Left ventricle myocardium superior (tissue), 1 donor: ENCODE measurements around the gene DNAAF8. TPM values are rescaled to one million over a fixed set of nuclear protein-coding genes. Genes with fewer than 3 reads are reported as not detected.

Source experiments
- ATAC-seq: fragments of 200-7000 bp; cut with Tn5 transposase; one replicate; pipeline ENCODE4 v1.9.1; 2020; ENCODE audit warnings: mild to moderate bottlenecking, moderate library complexity
- DNase-seq: peaks from one replicate; pipeline ENCODE4 v3.0.0-alpha.2; 2020
- intact Hi-C: fragments of 100-400 bp; cut with micrococcal nuclease; formaldehyde crosslinking; loops from one replicate; pipeline ENCODE4 v1.11.0; 2022
- long read RNA-seq: library from polyadenylated mRNA; unstranded; transcript quantifications from one replicate; pipeline ENCODE4 v2.0.0, GENCODE V29; 2021
- total RNA-seq: library from RNA; stranded (reverse); fragmentation: NEBNext Ultra II Directional; extraction: Animal tissue kit (Norgen Biotek cat#: 25700); gene quantifications from one replicate; pipeline ENCODE4 v1.2.1, GENCODE V29; 2021
- donor health status: DM: no; HTN: yes; CAD: no; lungs with severe emphysema.

Gene DNAAF8
- 0.30 TPM for total RNA-seq
- long read RNA-seq = 0 reads

DNA sequence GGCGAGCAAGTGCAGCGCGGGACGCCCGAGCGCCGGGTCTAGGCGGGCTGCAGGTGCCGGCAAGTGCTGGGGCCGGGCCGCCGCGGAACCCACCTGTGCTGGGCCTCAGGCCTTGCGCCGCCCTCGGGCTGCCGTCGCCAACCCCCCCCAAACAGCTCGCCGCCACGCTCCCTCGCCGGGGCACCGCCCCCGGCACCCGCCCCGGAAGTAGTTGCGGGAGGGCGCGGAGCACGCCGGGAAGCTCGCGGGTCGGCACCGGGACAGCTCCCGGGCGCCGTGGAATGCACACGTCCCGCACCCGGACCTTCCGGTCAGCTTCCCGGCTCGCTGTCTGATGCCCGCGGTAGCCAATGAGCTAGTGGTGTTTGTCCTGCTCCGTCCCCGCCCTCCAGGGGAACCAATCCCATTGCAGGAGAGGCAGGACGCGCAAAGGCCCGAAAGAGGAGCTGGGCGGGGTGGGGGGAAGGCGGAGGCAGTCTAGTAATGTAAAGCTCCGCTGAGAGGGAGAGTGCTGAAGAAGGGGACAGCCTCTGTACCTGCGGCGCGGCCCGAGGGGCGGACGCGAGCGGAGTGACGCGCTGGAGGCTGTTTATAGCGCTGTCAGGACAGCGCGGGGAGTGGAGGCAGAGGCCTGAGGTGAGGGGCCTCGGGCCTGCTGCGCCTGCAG, at the start of gene DNAAF8, which contains the start of gene ANKS3:
DNAAF8 (plus strand) TSS at position 475 of the 667 bp plus-strand sequence. CDS start 1,978 bp downstream, outside the sequence.
ANKS3 (minus strand) TSS at position 209 of the 667 bp plus-strand sequence. CDS start 4,122 bp downstream, outside the sequence.
- peak; percentile 98 for ATAC-seq
- intact Hi-C loops = no loop called here
- DNase-seq = peak; percentile 97

DNA sequence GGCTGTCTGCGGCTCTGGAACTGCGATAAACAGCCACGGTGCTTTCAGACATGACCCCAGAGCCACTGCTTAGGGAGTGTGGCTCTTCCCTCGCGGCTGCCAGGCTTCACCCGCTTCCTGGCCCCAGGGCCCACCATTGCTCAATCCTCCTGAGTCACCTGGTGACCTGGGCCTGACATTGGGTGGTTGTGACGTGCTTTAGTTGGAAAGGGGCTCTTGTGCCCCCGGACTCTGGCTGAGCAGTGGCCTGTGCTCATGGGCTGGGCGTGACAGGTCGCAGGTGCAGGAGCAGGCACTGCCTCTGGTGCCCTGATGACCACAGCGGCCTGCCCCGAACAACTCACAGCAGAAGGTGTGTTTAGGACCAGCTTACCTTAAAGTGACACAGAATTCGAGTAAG, 49.6 kb upstream of the DNAAF8 start:
- intact Hi-C loops = no loop called here
- no peak for ATAC-seq
- peak; percentile 30 for DNase-seq

DNA sequence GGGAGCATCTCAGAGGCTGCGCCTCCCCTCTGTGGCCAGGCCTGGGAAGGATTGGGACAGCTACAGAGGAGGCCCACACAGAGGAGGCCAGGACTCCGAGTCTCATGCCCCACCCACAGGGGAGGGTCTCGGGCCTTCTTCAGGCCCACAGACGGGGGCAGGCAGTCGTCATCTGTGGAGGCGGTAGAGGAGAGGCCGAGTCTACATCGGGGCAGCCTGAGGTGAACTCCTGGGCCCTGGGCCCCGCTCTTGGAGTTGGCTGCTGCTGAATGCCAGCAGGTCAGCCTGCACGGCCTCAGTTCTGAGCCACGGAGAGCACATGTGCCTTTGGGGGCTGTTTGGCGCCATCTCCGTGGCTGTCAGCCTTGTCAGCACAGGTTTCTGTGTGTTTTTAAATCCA, 49.0 kb upstream of the DNAAF8 start:
- ATAC-seq = no peak
- peak; percentile 34 for DNase-seq
- intact Hi-C loops = no loop called here

DNA sequence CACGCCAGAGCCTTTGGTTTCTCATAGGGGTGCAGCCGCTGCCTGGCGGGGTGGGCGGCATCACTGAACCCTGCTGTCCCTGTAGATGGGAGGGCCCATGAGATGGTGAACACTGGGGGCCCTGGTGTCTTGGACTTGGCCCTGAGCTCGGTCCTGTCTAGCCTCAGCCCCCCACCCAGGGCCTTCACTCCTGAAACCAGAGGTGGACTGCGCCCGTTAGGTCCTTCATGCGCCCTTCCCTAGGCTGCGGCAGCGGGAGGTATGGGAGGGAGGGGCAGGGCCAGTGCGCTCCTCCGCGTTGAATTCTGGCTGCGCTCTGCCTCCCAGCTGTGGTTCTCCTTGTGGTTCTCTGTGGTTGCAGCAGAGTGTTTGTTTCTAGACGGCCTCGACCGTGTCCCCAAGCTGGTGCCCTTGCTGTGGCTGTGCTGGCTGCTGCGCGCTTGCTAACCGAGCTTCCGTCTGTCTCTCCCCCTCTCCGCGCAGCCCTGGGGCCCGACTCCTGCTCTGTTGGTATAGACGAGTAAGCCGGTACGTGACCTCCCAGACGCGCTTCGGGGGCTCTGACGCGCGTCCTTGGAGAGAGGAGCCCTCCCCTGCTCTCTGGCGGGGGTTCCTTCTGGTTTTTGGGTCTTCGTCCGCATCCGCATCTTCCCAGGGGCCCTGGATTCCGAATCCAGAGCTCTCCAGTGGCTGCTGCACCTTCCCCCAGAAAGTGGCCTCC, 48.4 kb upstream of the DNAAF8 start:
- ATAC-seq (no peak), DNase-seq (peak; percentile 24)
- intact Hi-C loops = no loop called here

DNA sequence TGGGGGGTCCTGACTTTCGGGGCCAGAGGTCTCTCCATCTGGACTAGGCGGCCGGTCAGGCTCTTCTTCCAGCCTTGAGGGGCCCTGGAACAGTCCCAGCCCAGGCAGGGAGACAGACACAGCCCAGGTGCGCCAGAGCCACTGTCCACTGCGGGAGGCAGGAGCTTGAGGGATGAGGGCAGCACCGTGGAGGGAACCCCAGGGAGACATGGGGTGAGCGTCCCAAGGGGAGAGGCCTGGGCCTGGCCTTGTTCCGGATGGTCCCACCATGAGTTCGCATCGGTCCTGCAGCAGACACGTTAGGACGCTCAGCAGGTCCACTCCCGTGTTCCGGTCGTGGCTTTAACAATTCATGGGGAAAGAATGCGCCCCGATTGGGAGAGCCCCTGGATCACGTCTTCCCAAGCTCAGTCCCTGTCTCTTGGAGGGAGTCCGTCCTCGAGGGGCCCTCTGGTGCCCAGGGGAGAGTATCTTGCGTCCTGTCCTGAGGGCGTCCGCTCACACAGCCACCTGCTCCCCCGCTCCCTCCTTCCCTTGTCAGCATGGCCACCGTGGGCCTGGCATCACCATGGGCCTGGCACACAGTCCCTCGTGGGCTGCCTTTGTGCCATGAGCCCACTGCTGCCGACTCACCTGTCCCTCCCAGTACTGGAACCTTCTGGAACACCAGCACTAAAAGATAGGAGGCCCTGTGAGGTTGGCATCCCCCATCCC, 47.7 kb upstream of the DNAAF8 start:
- DNase-seq = no peak
- intact Hi-C loops = no loop called here
- no peak for ATAC-seq

DNA sequence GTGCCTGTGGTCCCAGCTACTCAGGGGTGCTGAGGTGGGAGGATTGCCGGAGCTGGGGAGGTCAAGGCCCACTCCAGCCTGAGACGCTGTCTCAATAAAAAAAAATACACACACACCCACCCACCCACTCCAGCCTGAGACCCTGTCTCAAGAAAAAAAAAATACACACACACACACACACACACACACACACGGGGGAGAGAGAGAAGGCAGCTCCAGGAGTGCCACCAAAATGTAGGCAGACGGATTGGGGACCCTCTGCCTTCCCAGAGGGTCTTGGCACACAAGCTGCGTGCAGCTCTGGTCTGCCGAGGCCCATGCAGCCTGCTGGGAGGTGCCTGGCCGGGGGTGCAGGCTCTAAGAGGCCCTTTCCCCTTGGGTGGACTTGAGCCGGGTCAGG, 46.9 kb upstream of the DNAAF8 start:
- DNase-seq (no peak), ATAC-seq (no peak)
- intact Hi-C loops = no loop called here

DNA sequence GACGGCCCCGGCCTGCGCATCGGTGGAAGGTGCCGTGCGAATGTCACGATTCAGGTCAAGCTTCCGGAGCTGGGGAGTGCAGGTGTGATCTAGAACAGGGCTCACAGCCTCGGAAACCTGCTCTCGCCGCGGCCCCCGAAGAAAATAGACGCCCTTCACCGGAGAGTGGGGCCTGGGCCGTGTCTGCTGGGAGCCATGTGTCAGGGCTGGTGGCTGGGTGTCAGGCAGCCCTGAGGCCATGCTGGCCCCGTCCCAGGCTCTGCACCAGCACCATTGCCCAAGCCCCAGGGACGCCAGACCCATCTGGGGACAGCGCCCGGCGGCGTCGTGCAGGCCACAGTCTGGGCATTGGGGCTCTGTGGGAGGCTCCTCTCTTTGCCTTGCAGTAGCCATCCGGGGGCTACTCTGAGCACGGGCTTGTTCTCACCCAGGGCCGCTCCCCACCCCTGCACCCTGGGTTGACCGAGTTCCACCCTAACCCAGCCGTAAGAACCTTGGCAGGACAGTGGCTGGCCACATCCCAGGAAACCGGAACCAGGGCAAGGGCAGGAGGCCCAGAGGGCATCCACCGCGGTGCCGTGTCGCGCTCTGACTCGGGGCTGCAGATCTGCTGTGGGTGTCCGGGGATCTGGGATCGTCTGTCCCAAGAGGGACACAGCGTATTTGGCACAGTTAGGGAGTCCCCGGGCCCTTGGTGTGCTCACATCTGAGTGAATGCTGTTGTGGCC, 46.2 kb upstream of the DNAAF8 start:
- DNase-seq (peak; percentile 68), ATAC-seq (peak; percentile 16)
- intact Hi-C loops = no loop called here

DNA sequence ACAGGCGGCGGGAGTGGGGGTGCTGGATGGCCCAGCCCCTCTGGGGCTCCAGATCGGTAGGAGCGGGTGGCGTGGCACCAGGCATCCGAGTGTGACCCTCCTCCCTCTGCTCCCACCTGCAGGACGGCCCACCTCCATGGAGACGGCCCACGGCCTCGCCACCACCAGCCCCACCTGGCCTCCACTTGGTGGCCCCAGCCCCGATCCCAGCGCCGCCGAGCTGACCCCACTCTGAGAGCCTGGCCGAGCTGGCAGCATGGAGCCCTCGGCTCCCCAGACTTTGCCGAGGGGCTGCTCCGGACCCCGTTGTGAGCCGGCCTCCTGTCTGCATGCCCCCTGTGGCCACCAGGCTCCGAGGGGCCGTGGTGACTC, 45.7 kb upstream of the DNAAF8 start:
- intact Hi-C loops = no loop called here
- no peak for ATAC-seq
- DNase-seq = no peak

DNA sequence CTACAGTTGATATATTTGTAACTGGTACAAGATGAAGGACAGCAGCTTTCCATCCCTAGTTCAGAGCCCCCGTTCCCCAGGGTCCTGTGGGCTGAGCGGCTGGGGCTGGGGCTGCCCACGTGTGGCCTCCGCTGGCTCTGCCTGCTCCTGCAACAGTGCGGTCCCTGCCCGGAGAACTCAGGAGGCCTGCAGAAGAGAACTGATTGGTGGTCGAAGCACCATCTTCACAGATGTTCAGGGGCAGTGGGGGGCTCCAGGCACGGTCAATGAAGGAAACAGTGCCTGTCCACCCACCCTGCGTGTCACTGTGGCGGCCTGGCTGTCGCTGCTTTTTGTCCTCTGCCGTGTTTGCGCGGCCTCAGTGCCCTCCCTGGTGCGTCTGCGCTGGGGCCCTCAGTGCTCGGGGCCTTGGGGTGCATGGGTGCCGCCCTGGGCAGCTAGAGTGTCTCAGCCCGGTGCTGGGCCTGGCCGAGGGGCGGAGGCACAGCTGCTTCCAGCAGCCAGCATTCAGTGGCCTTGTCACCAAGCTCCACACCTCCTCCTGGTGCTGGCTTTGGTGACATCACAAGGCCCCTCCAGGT, 45.2 kb upstream of the DNAAF8 start:
- intact Hi-C loops = no loop called here
- no peak for DNase-seq

DNA sequence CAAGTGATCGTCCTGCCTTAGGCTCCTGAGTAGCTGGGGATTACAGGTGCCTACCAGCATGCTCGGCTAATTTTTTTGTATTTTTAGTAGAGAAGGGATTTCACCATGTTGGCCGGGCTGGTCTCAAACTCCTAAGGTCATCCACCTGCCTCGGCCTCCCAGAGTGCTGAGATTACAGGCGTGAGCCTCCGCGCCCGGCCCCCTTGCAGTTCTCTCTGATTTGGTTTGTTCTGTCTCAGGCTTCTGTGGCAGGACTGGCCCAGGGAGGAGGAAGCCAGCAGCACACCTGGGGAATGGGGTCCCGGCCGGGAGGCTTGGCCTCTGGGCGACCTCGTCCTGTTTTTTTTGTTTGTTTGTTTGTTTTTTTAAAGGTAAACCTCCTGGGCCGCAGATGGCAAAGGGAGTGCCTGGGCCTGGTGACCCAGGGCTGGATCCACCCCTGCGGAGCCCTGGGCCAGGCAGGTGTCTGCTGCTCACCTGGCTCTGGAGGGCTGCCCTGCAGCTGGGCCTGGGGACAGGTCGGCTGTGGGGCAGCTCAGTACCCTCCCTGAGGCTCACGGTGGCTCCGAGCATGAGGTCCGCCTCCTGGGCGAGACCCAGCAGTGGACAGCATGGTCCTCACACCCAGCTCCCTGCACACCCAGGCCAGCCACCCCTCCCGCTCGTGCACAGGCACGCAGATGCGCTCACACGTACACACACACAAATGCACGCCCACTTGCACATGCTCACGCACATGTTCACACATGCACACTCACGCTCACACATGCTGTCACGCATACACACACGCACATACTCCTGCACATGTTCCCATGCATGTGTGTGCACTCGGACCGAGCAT, 44.3 kb upstream of the DNAAF8 start:
- intact Hi-C loops = no loop called here
- ATAC-seq (no peak), DNase-seq (no peak)

More for the DNA sequence above, 45.2 kb upstream of the DNAAF8 start:
- ATAC-seq = no peak

DNA sequence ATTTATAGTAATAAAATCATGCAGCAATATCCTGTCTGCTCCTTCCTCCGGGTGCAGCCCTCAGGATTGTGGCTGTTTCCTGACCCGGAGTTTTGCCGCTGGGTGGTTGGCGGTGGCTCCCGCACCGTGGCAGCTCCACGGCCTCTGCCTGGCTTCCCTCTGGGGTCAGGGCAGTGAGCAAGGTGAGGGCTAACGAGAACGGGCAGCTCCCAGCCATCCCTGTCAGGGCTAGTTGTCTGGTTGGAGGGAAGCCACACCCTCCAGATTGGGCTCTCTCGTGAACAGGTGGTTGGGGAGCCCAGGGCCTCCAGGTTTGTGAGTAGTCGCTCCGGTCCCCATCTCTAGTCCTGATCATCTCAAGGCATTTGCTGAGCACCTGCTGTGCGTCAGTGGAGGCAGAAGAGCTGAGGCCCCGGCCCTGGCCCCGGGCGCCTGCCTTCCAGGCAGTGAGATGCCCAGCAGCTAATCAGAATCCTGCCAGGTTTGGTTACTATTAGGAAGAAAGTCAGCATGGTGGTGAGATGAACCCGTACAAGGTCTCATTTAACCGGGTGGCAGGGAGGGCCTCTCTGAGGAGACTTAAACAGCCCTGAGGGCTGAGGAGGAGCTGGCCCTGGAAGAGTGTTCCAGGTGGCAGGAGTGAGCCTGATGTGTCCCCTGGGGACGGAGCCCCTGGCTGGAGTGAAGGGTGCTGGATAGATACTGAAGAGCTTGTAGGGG, 43.2 kb upstream of the DNAAF8 start:
- DNase-seq = no peak
- intact Hi-C loops = no loop called here

DNA sequence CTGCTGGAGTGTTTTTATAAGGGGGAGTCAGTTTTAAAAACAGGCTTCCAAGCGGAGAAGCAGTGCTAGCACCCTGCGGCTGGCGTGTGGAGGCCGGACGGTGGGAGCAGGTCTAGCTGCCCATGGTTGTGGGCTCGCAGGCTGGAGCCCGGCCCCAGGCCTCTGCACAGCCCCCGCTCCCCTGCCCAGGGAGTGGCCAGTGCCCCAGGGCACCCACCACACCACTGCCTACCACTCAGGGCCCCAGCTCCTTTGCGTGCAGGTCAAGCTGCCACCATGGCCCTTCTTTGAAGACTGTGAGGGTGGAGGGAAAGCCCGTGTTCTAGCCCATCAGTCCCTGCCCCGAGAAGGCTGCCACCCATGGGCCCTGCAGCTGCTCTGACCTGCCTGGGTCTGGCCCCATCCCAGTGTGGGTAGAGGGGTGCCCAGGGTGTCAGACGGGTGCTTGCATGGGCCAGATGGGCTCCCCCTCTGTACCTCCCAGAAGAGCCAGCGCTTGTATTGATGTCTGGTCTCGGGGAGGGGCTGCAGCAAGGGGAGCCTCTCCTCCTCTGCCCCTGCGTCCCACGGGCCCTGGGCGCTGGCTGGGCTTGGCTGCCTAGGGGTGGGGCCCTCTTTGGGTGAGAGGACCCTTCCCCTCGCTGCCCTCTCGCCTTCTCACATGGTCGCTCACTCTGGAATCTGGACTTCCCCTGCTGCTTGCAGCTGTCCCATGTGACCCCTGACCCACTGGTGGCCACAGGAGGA, 42.5 kb upstream of the DNAAF8 start:
- intact Hi-C loops = no loop called here
- ATAC-seq = no peak
- no peak for DNase-seq

More for the DNA sequence above, 43.2 kb upstream of the DNAAF8 start:
- ATAC-seq = no peak

DNA sequence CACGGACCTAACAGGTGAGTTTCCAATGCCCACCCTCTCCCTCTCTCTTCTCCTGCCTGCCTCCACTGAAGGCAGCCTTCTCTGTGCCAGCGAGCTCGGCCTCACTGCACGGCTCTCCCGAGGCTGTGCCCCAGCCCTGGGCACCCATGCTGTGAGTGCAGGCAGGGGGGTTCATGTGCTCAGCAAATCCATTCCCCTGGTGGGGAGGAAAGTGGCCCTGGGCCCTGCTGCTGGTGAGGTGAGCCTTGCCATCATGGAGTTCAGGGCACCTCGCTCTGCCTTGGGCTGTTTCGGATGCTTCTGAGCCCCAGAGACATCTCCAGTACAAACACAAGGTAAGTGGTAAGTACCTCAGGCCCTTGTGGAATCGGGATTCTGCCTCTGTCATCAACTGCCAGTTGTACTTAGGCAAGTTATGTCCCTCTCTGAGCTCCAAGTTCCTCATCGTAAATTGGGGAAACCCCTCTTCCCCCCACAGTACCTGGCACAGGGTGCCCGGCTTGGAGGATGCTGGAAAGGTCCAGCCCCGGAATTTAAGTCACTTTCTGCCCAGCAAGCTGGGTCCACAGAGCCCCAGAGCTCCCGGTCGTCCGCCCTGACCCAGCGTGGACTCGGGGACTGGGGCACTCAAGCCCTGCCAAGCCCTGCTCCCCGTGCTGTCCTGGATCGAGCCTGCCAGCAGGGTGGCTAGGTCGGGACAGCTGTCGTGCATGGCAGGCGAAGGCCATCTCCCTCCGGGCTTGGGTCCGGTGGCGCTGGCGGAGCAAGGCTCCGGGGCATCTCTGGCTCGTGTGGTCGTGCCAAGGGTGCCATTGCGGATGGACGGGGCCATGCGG, 41.7 kb upstream of the DNAAF8 start:
- peak; percentile 2 for ATAC-seq
- DNase-seq = no peak
- intact Hi-C loops = no loop called here

DNA sequence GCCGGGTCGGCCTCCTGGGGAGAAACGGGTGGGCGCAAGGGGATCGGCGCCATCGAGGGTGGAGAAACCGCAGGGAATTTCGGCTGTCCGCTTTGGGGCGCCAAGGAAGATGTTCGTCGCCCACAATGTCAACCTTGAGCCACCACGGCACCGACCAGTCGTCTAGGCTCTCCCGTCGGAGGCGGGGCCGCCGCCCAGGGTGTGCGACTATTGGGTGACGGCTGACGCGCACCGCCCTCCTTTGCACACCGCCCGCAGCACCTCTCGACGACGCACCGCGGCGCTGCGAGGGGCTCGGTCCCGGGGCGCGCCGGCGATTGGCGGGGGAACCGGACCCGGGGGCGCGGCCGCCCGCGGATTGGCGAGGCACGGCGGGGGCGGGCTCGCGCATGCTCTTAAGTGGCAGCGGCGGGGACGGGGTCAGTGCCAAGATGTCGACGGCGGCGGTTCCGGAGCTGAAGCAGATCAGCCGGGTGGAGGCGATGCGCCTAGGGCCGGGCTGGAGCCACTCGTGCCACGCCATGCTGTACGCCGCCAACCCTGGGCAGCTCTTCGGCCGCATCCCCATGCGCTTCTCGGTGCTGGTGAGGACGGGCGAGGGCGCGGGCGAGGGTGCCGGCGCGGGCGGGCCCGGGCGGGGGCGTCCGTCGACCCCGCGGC, 40.9 kb upstream of the DNAAF8 start, which contains the start of gene NUDT16L1:
NUDT16L1 (plus strand) TSS at position 267 of the 660 bp plus-strand sequence; CDS start at position 432, 165 bp downstream.
- ATAC-seq (peak; percentile 89), DNase-seq (peak; percentile 99)
- intact Hi-C loops = no loop called here

DNA sequence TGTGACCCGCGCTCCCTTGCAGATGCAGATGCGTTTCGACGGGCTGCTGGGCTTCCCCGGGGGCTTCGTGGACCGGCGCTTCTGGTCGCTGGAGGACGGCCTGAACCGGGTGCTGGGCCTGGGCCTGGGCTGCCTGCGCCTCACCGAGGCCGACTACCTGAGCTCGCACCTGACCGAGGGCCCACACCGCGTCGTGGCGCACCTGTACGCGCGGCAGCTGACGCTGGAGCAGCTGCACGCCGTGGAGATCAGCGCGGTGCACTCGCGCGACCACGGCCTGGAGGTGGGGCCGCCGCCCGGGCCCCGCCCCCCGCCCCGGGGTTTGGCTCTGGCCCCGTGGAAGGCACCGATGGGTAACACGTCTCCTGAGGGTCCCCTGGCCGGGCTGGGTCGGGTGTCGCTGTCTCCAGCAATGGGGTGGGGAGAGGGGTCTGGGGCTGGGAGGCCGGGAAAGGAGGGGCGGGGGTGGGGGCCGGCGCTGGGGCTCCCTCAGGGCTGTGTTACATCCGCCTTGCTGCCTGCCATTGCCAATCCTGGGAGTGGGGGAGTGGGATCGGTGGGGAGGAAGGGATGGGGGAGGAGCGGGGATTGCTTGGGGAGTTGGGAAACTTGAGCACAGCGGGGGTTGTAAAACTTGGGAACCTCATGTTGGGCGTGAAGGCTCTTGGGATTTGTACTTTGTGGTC, 40.2 kb upstream of the DNAAF8 start:
- ATAC-seq (peak; percentile 34), DNase-seq (peak; percentile 75)
- intact Hi-C loops = no loop called here
